Measurements from ENCODE around the gene HOXB9.

HOXB9 gene

DNA sequence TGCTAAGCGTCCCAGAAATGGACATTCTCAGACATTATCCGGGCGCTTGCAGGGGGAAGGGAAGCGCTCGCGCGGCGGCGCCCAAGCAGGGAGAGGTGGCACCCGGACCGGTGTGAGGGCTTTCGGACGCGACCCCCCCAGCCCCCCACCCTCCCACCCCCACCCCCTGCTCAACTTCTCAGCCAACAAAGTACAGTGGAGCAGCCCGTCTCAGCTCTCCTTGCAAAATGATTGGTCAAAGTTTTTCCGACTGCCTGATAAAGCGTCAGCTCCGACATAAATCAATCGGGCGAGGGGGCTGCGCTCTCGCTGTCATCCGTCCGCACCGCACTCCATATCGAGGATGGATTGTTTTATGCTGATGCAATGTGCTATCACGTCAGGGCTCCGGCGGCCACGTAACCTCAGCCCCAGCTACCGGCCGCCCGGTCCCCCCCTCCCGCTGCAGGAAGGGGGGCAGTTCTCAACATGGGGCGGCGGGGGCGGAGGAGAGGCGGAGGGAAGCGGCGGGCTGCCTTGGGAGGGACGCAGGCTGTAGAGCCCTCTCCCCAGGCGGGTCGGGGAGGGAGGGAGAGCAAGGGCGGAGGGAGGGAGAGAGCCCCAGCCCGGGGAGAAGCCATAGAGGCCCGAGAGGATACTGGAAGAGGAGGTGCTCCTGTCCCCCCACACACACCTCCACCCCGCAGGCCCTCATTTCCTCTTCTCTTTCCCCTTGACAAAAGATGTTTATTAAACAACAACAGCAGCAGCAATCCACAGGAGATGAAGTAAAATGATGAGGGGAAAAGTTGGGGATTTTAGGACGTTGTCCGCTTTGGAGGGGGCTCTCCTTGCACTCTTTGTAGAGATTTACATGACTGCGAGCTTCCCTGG lies at the start of gene HOXB9:
TSS of gene HOXB9 (minus strand) at position 114 of the 873 bp plus-strand sequence. CDS start at position 25, 89 bp downstream.
- in situ Hi-C loops (cut with HindIII; ENCODE audit: low sequenced_read_pairs): no loop called here

DNA sequence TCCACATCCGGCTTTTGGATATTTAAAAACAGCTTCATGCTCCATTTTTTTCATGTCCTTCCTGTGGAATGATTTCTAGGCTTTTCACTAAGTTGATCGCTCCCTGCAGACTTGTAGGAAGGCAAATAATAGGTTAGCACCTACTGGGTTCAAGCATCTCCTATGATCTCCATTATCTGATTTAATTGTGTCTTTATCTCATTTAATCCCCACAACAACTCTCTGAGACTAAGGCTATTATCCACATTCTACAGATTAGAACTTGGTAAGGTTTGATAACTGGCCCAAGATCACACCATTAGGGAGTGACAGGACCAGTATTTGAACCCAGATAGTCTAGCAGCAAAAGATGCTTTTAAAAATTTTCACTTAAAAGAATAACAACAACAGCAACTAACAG lies 46.2 kb upstream of the HOXB9 start:
- in situ Hi-C loops (cut with HindIII; ENCODE audit: low sequenced_read_pairs): no loop called here

DNA sequence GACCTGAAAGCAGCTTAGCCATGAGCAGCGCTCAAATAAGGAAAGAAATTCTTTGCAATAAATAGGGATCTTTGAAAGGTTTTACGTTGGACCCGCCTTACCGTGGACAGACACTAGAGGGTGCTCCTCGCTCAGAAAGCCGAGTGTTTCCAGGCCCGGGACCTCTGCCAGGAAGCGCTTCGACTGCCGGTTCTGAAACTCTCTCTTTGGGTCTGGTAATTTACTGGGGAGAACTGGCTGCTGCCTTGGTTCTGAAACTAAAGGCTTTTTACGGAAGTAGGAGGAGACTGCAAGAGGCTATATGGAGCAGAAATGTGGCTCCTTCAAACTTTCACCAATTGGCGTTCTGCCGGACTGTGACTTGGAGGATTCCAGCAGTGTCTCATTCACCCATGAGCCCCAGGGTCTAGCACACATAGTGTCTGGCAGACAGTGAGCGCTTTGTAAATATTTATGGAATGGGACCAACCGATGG lies 45.6 kb upstream of the HOXB9 start:
- in situ Hi-C loops (cut with HindIII; ENCODE audit: low sequenced_read_pairs): no loop called here

DNA sequence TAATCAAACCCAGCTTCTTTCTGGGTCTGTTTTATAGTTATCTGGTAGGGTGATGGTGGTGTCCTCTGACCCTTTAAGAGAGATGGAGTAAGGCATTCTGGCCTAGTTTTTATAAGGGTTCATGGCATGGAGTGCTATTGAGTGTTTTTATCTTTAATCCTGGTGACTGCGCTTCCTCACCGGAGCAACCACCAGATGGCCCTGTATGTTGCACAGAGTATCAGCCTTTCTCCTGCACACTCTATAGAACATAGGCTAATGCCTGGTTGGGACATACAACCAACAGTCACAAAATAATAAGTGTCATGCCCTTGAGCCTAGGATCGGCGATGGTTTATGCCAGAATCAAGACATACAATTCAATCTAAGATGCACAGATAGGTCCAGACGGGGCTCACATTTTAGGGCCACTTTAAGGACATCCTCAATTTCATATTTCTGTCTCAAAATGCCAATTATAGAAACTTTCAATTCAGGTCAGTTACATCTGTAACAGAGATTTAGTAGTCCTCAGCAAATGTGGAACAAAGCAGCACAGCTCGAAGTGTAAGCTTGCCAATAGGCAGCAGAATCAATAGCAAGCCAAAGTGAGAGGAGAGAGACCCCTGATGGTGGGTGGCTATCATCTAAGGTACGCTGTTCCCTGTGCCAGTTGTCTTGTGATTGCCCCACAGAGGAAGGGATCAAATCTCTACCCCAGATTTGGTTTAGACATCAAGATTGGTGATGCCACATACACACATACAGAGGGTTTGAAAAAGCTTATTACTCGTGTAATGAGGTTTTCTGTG lies 37.2 kb upstream of the HOXB9 start:
- in situ Hi-C loops (cut with HindIII; ENCODE audit: low sequenced_read_pairs): no loop called here

DNA sequence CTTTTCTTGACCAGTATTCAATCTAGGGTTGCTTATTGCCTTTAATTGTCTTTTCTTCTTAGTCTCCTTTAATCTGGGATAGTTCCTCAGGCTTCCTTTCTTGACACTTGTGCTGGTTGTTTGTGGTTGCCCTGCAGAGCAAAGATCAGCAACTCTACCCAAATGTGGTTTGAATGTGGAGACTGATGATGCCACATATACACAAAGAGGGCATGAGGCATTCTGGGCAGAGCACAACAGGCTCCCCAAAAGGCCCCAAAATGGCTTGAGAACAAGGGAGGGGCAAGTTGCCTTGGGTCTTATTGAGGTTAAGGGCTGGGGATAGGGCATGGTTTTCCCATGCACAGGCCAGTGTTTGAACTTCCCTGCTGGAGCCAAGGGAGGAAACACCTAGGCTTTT lies 29.8 kb upstream of the HOXB9 start:
- in situ Hi-C loops (cut with HindIII; ENCODE audit: low sequenced_read_pairs): no loop called here

DNA sequence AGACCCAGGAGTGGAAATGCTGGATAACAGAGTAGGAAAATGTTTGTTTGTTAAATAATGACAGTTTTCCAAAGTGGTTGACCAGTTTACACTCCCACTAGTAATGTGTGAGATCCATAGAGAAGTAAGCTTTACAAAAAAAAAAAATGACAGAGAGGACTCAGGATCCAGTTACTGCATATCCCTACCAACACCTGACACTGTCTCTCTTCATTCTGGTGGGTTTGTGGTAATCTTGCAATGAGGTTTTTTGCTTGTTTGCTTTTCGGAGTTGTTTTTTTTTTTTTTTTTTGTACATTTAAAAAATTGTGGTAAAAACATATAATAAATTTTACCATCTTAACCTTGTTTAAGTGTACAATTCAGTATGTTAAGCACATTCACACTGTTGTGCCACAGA lies 23.6 kb upstream of the HOXB9 start:
- in situ Hi-C loops (cut with HindIII; ENCODE audit: low sequenced_read_pairs): no loop called here

DNA sequence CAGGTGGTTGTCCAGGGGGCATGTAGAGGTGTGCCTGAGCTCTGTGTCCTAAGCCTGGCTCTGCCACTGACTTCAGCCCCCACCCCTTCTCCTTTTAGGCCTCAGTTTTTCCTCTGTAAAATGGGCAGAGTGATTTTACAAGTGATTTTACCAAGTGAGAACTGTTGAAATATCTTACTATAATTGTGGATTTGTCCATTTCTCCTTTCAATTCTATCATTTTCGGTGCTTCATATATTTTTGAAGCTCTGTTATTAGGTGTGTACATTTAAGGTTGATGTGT lies 21.7 kb upstream of the HOXB9 start:
- in situ Hi-C loops (cut with HindIII; ENCODE audit: low sequenced_read_pairs): no loop called here

DNA sequence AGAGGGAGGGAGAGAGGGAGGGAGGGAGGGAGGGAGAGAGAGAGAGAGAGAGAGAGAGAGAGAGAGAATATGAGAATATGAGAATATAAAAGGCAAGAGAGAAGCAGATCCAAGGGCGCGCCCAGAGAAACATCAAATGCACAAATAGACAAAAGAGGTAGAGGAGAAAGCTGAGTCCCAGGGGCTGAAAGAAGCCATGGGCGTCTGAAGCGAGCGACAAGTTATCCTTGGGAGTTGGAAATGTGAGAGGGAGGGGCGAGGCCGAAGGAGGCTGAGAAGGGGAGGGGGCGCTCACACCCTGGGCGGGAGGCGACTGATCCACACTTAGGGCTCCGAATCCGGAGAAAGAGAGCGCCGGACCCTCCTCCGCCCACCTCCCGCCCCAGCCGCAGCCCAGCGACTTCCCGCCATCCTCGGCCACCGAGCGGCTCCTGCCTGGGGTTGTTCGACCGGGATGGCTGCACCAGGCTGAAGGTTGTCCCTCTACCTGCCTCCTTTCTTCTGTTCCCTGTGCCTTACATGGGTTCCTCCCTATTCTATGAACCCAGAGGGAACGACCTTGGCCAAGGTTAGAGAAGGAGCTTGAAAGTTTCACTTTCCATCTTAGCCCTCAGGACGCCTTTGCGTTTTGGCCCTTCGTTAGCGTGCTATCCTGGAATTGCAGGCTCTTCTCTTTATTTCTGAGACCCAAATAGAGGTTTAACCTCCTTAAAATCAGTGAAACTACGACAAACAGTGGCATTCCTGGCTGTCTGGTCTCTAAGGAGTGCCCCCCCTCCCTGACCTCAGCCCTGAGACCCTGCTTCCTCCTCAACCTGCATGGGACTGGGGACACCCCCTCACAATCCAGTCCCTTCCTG lies 21.2 kb upstream of the HOXB9 start:
- in situ Hi-C loops (cut with HindIII; ENCODE audit: low sequenced_read_pairs): no loop called here

DNA sequence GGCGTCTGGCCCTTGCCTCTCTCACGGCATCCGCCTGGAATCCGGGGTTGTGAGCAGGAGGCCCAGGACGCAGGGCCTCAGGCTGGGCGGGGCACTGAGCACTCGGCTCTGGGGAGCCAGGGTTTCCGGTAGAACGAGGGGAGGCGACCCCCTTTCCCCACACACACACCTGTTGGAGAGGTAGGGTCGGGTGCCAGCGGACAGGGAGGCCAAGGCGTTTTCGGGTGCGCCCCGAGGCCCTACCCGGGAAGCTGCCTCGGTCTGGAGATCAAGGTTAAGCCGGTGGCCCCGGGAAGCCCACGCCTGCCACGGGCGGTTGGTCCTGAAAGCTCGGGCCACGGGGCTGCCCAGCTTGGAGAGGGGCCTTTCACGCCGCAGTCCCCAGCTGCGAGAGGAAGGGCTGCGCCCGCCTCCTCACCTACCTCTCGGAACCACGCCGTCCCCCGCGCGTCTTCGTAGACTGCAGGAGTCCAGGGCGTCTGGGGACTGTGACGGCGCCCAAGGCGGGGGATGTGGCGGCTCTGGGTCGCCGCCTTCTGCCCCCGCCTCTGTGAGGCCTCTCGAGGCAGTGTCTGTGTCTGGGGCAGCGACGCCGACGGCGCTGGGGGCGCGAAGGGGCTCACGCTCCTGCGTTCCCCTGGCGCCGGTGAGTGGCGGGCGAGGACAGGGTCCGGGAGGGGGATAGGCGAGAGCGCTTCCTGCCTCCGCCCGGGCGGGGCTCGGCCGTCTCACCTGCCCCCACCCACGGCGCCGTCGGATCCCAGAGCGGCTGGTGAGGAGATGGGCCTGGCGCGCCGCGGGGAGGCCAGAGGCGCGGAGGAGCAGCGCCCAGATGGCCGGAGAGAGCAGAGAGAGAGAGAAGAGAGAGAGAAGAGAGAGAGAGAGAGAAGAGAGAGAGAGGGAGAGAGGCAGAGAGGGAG lies 20.3 kb upstream of the HOXB9 start:
- in situ Hi-C loops (cut with HindIII; ENCODE audit: low sequenced_read_pairs): no loop called here

DNA sequence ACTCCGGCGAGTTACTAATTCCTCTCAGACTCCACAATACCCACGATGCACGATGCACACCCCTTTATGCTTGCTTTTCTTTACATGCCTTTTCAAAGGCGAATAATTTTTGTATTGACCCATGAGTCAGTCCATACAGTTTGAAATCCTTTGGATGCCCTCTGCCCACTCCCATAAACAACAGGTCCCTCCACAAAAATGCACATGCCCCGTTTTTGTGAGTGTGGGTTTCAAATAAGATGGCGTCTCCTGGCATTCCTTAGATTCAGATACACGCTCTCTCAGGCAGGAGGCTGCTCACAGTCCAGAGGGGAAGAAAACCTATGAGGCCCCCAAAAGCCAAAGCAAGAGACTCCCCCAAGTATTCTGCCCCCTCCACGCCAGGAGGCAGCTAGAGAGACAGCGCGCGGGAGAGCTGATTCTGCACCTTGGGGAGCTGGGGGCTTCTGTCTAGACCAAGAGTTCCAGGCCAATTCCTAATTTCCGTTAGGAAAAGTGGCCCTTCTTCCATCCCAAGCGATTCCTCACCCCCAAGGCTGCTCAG lies 19.6 kb upstream of the HOXB9 start:
- in situ Hi-C loops (cut with HindIII; ENCODE audit: low sequenced_read_pairs): no loop called here

DNA sequence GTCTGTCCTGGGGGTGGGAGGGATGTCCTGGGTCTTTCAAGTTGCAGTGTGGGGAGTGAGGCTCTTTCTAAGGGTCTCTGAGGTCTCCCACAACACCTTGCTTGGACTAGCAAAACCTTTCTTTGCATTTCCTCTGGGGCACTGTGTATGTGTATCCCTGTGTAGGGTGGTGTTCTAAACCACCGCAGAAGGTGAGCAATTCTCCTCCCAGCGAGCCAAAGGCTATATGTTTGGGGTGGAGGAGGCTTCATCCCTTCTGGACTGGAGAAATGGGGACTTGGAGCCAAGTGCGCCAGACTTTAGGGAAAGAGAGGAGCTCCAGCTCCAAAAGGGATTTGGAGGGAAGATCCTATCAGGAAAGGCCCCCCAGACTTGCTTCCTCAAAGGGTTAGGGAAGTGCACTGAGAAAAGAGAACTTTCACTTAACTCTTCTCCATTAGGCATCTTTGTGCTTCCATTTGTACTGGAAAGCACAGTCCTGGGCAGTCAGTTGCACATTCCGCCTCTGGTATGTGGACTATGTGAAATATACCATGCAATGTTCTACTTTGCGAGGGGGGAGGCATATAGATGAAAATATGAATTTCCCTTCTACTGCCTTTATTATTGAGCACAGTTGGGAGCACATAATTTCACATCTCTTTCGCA lies 18.9 kb upstream of the HOXB9 start:
- in situ Hi-C loops (cut with HindIII; ENCODE audit: low sequenced_read_pairs): no loop called here

DNA sequence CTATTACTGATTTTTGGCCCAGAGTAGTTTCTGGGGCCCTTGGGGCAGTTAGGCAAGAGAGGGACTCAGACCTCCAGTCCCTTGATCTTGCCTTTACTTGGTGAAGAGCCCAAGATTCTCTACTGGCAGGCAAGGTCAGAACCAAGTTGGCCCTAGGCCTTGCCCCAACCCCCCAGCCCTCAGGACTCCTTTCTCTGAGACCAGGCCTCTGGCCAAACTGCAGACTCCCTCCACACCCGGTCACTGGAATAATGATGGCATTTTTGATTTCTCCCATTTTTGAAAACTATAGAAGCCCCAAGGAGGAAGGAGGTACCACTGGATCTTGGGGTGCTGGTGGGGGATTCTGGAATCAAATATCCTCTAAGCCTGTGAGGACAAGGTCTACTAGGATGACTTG lies 18.0 kb upstream of the HOXB9 start:
- in situ Hi-C loops (cut with HindIII; ENCODE audit: low sequenced_read_pairs): no loop called here

DNA sequence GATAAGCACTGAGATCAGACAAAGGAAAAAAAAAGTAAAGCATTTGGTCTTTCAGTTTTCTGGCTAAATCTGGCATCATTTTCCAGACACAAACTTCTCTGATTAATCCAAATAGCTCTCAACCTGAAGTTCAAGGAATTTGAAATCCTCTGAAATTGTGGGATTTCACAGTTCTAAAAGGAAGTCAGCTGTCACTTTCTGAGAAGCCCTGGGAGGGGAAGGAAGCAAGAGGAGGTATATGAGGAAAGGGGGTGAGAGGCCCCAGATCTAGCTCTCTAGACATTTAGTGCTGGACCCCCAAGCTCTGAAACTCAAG lies 17.5 kb upstream of the HOXB9 start:
- in situ Hi-C loops (cut with HindIII; ENCODE audit: low sequenced_read_pairs): no loop called here

DNA sequence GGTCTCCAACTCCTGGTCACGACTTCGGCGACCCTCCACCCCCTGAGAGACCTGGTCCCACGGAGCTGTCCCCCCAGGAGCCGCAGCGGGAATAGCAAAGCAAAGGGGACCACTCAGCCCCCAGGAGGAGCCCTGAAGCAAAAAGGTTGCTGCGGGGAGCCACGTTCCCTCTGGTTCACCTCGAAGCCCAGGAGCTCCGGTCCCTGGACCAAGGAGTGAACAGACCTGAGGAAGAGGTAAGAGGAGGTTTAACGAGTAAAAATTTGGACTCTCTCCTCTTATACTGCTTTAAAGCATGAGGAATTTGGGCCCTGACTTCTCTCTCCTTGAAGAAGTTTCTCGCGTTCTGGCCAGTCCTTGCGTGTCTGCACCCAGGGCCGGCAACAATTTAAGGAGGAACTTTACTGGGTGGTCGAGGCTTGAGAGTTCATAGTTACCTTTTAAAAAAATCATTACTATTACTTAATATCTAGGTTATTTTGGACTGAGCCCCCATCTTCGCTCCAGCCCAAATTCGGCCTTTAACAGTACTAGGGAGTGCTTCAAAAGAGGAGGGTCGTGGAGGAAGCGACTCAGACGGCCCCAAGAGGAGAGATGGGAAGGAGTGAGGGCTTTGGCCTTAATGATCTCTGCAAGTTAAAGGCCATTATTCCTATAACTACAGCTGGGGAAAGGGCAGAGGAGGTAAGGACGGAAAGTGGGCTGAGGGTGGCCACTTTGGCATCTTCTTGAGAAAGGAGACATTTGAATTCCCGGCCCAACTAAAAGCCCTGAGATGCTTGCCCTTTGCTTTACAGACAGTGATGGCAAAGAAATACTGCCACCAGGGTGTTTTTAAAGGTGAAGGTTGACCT lies 16.9 kb upstream of the HOXB9 start:
- in situ Hi-C loops (cut with HindIII; ENCODE audit: low sequenced_read_pairs): no loop called here

DNA sequence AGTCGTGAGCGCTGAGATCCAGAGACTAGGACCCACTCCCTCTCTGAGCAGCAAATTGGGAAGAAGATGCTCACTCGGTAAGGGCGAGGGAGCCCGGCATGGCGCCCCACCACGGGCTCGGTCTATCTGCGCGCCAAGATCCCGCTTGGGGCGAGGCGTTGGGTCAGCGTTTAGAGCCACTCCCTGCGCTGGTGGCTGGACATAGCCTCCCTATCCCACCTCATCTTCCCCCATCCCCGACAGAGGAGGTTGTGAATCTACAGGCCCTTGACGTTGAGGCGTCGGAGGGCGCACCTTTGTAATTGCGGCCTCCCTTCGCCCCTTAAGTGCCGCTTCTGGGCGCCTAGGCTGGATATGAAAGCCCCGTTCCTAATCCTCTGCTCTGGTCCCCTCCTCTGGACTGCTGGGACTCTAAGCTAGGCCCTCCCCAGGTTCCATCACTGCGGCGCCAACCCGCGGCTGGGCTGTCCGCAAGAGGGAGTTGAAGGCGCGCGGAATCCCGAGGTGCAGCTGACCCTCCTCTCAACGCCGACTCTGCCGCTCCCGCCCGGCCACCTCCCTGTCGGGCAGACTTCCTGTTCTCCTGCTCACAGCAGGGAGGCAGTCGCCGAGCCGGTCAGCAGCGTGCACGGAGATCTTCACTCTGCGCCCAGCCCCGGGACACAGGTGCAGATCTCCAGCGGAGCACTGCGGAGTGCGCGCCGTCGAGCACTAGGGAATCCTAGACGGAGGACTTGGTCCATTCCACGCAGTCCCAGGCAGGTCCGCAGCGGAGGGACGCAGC lies 16.1 kb upstream of the HOXB9 start:
- in situ Hi-C loops (cut with HindIII; ENCODE audit: low sequenced_read_pairs): no loop called here

DNA sequence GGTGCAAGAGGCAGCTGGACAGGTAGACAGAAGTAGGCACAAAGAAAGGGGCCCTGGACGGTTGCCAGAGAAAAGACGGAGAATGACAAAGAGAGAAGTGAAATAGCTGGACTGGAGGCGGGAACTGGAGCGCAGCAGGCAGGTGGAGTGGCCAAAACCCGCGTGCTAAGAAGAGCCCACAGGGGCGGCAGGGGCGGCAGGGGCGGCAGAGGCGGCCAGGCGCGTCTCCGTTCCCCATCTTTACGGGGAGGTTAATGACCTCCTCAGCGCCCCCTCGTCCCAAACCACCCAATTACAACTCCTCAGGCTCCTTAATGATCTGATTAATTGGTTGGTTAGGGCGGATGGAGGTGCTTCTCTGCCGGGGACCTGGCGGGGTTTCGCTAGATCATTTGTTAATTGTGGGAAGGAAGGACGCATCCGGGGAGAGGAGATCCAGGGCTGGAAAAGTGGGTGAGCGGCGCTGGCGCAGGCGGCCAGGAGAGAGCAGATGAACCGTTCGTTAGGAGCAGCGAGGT lies 15.4 kb upstream of the HOXB9 start:
- in situ Hi-C loops (cut with HindIII; ENCODE audit: low sequenced_read_pairs): no loop called here

DNA sequence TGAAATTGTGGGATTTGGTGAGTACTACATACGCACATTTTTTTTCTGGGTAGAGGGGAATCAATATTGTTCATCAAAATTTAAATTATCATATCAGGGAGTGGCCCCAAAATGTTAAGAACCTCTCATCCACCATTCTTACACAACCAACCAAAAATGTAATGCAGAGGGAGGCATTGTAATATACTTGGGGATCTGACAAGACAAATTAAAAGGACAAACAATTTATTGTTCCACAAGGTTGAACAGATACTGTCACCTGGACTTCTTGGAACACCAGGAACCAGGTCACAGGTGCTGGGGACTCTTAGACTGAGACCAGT lies 14.7 kb upstream of the HOXB9 start:
- in situ Hi-C loops (cut with HindIII; ENCODE audit: low sequenced_read_pairs): no loop called here

All from DLD1 (cell line).